Measurements from ENCODE around the gene FLOT2. TPM values are rescaled to one million over a fixed set of nuclear protein-coding genes. Genes with fewer than 3 reads are reported as not detected.

The FLOT2 gene
- total and polyA plus RNA-seq, 2 of the 8 experiments (the other 6 are each of a cell fraction or from before 2014, with no cell fraction given) = 116 to 189 TPM

GRCh38 chr17:28941251-28941650, 43.7 kb upstream of the FLOT2 start:
- Histone ChIP-seq H3K4me3 (ENCODE audit: extremely low read depth in 1 of 4, insufficient read depth in 2 of 4, low read depth in 3 of 4, low read length in 4 of 4) (no peak overlapping the region), H4K5ac (ENCODE audit: insufficient read length, low read depth, low read length) (no peak overlapping the region), H3K4me1 (replicated peaks in 1 of 4; ENCODE audit: control insufficient read depth in 3 of 4, insufficient read depth in 4 of 4, low read length in 3 of 4) (peaks cover 2 to 22% (median 14%) of the 10 kb centered on the region in 4 experiments; a peak in 5 of 7 replicates), H3K27me3 (replicated peaks in 1 of 4; ENCODE audit: control insufficient read depth in 3 of 4, extremely low read depth in 1 of 4, insufficient read depth in 3 of 4, low read length in 3 of 4) (no peaks in the 10 kb centered on the region), H2AK5ac (ENCODE audit: low read depth, low read length) (no peak overlapping the region), H2BK120ac (replicated peaks; ENCODE audit: low read depth, low read length) (no peak overlapping the region), H3K23me2 (ENCODE audit: low read depth, low read length) (no peaks in the 10 kb centered on the region), H3K56ac (replicated peaks; ENCODE audit: insufficient read length, low read depth, low read length) (no peak overlapping the region), H2BK20ac (ENCODE audit: low read length) (no peak overlapping the region), H3K79me1 (ENCODE audit: low read depth, low read length) (peaks cover 11% of the 10 kb centered on the region), H4K8ac (ENCODE audit: extremely low read depth, insufficient read depth, low read length) (no peak overlapping the region), H4K20me1 (replicated peaks in 1 of 2; ENCODE audit: control insufficient read depth in 1 of 2, insufficient read depth in 2 of 2, low read length in 2 of 2) (peaks cover 19 to 25% of the 10 kb centered on the region in 2 experiments), H3K4ac (replicated peaks; ENCODE audit: insufficient read length, low read depth, low read length) (no peak overlapping the region), H3K9me3 (ENCODE audit: insufficient read depth in 2 of 2, low read depth in 1 of 2, low read length in 1 of 2) (no peaks in the 10 kb centered on the region), H2BK5ac (ENCODE audit: low read depth, low read length) (no peak overlapping the region), H4K91ac (replicated peaks; ENCODE audit: insufficient read length, low read length) (no peak overlapping the region), H3K4me2 (ENCODE audit: insufficient read depth in 1 of 2, low read depth in 2 of 2, low read length in 2 of 2) (no peak overlapping the region), H3K18ac (ENCODE audit: extremely low read depth, low read length) (no peak overlapping the region), H3K23ac (ENCODE audit: insufficient read length) (no peak overlapping the region), H2BK15ac (ENCODE audit: low read length) (no peak overlapping the region), H3K36me3 (ENCODE audit: control insufficient read depth in 2 of 4, insufficient read depth in 4 of 4, low read length in 3 of 4) (peaks cover 0 to 28% (median 3%) of the 10 kb centered on the region in 4 experiments; a peak in 5 of 8 replicates), H2BK12ac (ENCODE audit: low read depth, low read length) (no peak overlapping the region), H2AFZ (ENCODE audit: low read length) (no peak overlapping the region), H3K9ac (replicated peaks in 1 of 4; ENCODE audit: extremely low read depth in 1 of 4, low read depth in 3 of 4, low read length in 3 of 4) (no peak overlapping the region), H3K79me2 (ENCODE audit: control insufficient read depth in 1 of 2, insufficient read depth in 2 of 2, low read length in 2 of 2) (peaks cover 44 to 100% of the 10 kb centered on the region in 2 experiments), H3K27ac (ENCODE audit: low read depth, low read length) (no peak overlapping the region), H3K14ac (ENCODE audit: insufficient read length) (no peak overlapping the region)
- FAIRE-seq (no peak), DNase-seq (ENCODE audit: low read depth in 1 of 2, low spot score in 2 of 2) (no peak)
- 90% methylated on average over 1 of the region's 1 CpG; no CpG with 5 or more reads in 1 of the 2 experiments for WGBS, 2 experiments (ENCODE audit: extremely low coverage in 1 of 2, insufficient coverage in 1 of 2, insufficient read length in 1 of 2, insufficient replicate concordance in 2 of 2, low coverage in 1 of 2, low lambda C conversion rate in 2 of 2, missing lambda C conversion rate in 1 of 2)
- ChIA-PET CTCF (ENCODE audit: partially characterized antibody) (interaction anchor here (0.6 to 1.9 kb wide), 4 partner anchors 12 to 241 kb away, joined by 3 to 7 read pairs (median 3); no protein-coding TSS in a partner anchor), POLR2A (ENCODE audit: partially characterized antibody) (interaction anchor here (0.7 to 2.9 kb wide), 3 partner anchors 8 to 15 kb away, joined by 3 to 15 read pairs (median 10); no protein-coding TSS in a partner anchor)
- TF ChIP-seq SAP30 (IDR thresholded peaks at IDR 0.05; ENCODE audit: insufficient read depth, insufficient replicate concordance, low read length) (no peak), GABPA (IDR thresholded peaks at IDR 0.05; ENCODE audit: borderline replicate concordance, insufficient read depth, low read length) (no peak), CHD1 (IDR thresholded peaks at IDR 0.05; ENCODE audit: low read depth, low read length) (no peak), CBX8 (IDR thresholded peaks at IDR 0.05; ENCODE audit: borderline replicate concordance, low read depth, low read length) (no peak), ATF3 (IDR thresholded peaks at IDR 0.05; ENCODE audit: insufficient read depth, low read depth, low read length) (no peak), RNF2 (IDR thresholded peaks at IDR 0.05; ENCODE audit: borderline replicate concordance, low read depth, low read length, missing control alignments, poor library complexity, severe bottlenecking) (no peak), TCF12 (IDR thresholded peaks at IDR 0.05; ENCODE audit: low read depth, low read length) (no peak), TEAD4 (IDR thresholded peaks at IDR 0.05; ENCODE audit: low read depth, low read length) (no peak), ATF2 (IDR thresholded peaks at IDR 0.05; ENCODE audit: low read length) (no peak), CREB1 (IDR thresholded peaks at IDR 0.05) (no peak), TAF7 (optimal IDR thresholded peaks at IDR 0.05; ENCODE audit: borderline replicate concordance, low read depth, low read length) (no peak)

All from H1 (cell line).